K562 (cell line): ENCODE data around the gene ROPN1. TPM values are rescaled to one million over a fixed set of nuclear protein-coding genes. Genes with fewer than 3 reads are reported as not detected.
"Not testable (repeated sequence)": the region's sequence is repeated elsewhere in the genome, so short reads cannot be mapped to it uniquely, and the experiment has no call there.

Source experiments
- ATAC-seq: fragments of 200-7000 bp; cut with Tn5 transposase; 3 replicates; pipeline ENCODE4 v1.9.1; 2020; ENCODE audit warnings: moderate library complexity
- BruUV-seq: library from RNA; stranded (reverse); fragments of 400-500 nt; replicated peaks from 2 replicates; lab custom pipeline; 2021; lab: Mats Ljungman, UMichigan
- CTCF ChIA-PET: fragments of 300-600 bp; formaldehyde crosslinking; extraction: SDS; loops from one replicate; lab custom pipeline; 2021; ENCODE audit warnings: low intra/inter-chr PET ratio; lab: Yijun Ruan, JAX
- POLR2A ChIA-PET: fragments of 300-600, 350-650 bp; sonication (Branson Sonifier 250); formaldehyde crosslinking; extraction: SDS; loops from one replicate; lab custom pipeline; 2021; ENCODE audit warnings: antibody characterized with exemption, inconsistent platforms; lab: Yijun Ruan, JAX
- DNase-seq, 4 experiments: peaks; one replicate each; pipeline versions ENCODE4 v3.0.0 to v3.0.0-alpha.2; 2011 to 2018; ENCODE audit warnings: low spot score in 3 of 4, mixed read lengths in 3 of 4; ENCODE audit errors: extremely low read depth in 1 of 4
- FAIRE-seq: peaks from 2 replicates; lab custom pipeline; 2011; peaks lifted over from hg19 to GRCh38; lab: Jason Lieb, UNC
- H2AFZ ChIP-seq: 2 replicates; pipeline ENCODE4 v1.6.0; 2011; ENCODE audit warnings: low read depth, low read length, control low read depth, inconsistent platforms
- H3K27ac ChIP-seq: fragments of 200-600 bp; 3 replicates; pipeline ENCODE4 v1.8.0; 2011; ENCODE audit warnings: low read depth, mild to moderate bottlenecking, control low read depth, inconsistent platforms, low read length, moderate library complexity, mixed read lengths; ENCODE audit errors: extremely low read depth
- H3K27me3 ChIP-seq, 2 experiments: fragments of 300-600 bp in 1 of 2; 2 replicates in 1 of 2; 3 replicates in 1 of 2; pipeline versions ENCODE4 v1.6.0 to v1.8.0; 2011; ENCODE audit warnings: inconsistent platforms in 2 of 2, low read length in 2 of 2, mild to moderate bottlenecking in 1 of 2, mixed read lengths in 1 of 2, moderate library complexity in 1 of 2; ENCODE audit not compliant: control insufficient read depth in 2 of 2, insufficient read depth in 2 of 2
- H3K36me3 ChIP-seq: fragments of 300-600 bp; 3 replicates; pipeline ENCODE4 v1.8.0; 2011; ENCODE audit warnings: mild to moderate bottlenecking, low read length, inconsistent platforms; ENCODE audit not compliant: control insufficient read depth, insufficient read depth
- H3K4me1 ChIP-seq, 2 experiments: fragments of 200-600 bp in 1 of 2; replicated peaks in 1 of 2; 2 replicates in 1 of 2; 3 replicates in 1 of 2; pipeline versions ENCODE4 v1.5.1 to v1.8.0; 2011; ENCODE audit warnings: inconsistent platforms in 2 of 2, low read length in 2 of 2, mild to moderate bottlenecking in 1 of 2, mixed read lengths in 1 of 2, moderate library complexity in 1 of 2; ENCODE audit not compliant: control insufficient read depth in 2 of 2, insufficient read depth in 2 of 2
- H3K4me2 ChIP-seq: 2 replicates; pipeline ENCODE4 v1.6.1; 2011; ENCODE audit warnings: low read length, control low read depth, inconsistent platforms, mixed read lengths; ENCODE audit not compliant: insufficient read depth
- H3K4me3 ChIP-seq: fragments of 200-600 bp; sonication (generic), shearing (Covaris generic); 2 replicates; pipeline ENCODE4 v1.5.1; 2016; ENCODE audit warnings: control low read depth, inconsistent platforms
- H3K79me2 ChIP-seq: fragments of 200-600 bp; 3 replicates; pipeline ENCODE4 v1.8.0; 2011; ENCODE audit warnings: low read length, inconsistent platforms; ENCODE audit not compliant: control insufficient read depth, insufficient read depth
- H3K9ac ChIP-seq, 2 experiments: 2 replicates each; pipeline versions ENCODE4 v1.6.0 to v1.6.1; 2011; ENCODE audit warnings: low read depth in 2 of 2, low read length in 2 of 2, control low read depth in 1 of 2, inconsistent platforms in 1 of 2, mild to moderate bottlenecking in 1 of 2, mixed read lengths in 1 of 2; ENCODE audit not compliant: insufficient read depth in 1 of 2
- H3K9me1 ChIP-seq: one replicate; pipeline ENCODE4 v1.6.0; 2011; ENCODE audit warnings: inconsistent platforms, mild to moderate bottlenecking, low read length, moderate library complexity; ENCODE audit not compliant: control insufficient read depth, insufficient read depth
- H3K9me3 ChIP-seq: replicated peaks from 2 replicates; pipeline ENCODE4 v1.5.1; 2011; ENCODE audit warnings: low read depth, low read length, inconsistent platforms; ENCODE audit not compliant: control insufficient read depth, insufficient read depth
- H4K20me1 ChIP-seq: replicated peaks from 2 replicates; pipeline ENCODE4 v1.6.1; 2011; ENCODE audit warnings: low read length, inconsistent platforms, mixed read lengths; ENCODE audit not compliant: control insufficient read depth, insufficient read depth
- ZBTB11 ChIP-seq, 3 experiments: fragments of 200-800 bp in 1 of 3; fragments of 250-450 bp in 1 of 3; fragments of 450-650 bp in 1 of 3; sonication (Bioruptor Pico) in 1 of 3; sonication (Bioruptor generic) in 1 of 3; formaldehyde crosslinking in 1 of 3; IDR thresholded peaks; 2 replicates each; pipeline versions ENCODE4 v1.6.1 to v1.8.0; 2016 to 2022; ENCODE audit warnings: mild to moderate bottlenecking in 2 of 3, missing genetic modification characterization in 2 of 3, missing compliant biosample characterization in 1 of 3, moderate library complexity in 1 of 3
- WGBS: fragments of 100-300 bp; shearing (Covaris generic); methylation state at CpG from one replicate; pipeline ENCODE4 v1.1.6; 2016; ENCODE audit warnings: low coverage, mixed read lengths; ENCODE audit not compliant: insufficient coverage; ENCODE audit errors: missing lambda C conversion rate; 5-methylcytosine and 5-hydroxymethylcytosine counted together
- in situ Hi-C: fragments of 300-500 bp; cut with MboI; formaldehyde crosslinking; loops from 4 replicates; pipeline ENCODE4 v1.15.0; 2018; ENCODE audit warnings: inconsistent platforms, mixed read lengths
- intact Hi-C: fragments of 100-400 bp; cut with micrococcal nuclease; formaldehyde crosslinking; loops from 2 replicates; pipeline ENCODE4 v1.14.2; 2022
- polyA plus RNA-seq, 8 experiments: library from polyadenylated mRNA; depleted of rRNA in 4 of 8; stranded (reverse) in 5 of 8; unstranded in 3 of 8; fragments of >200 nt; fragmentation: Nextera tagmentation in 2 of 8; fragmentation: Illumina TruSeq in 1 of 8; extraction: Ambion mirVana in 2 of 8; extraction: Trizol in 1 of 8; gene quantifications; 2 replicates each; pipeline versions ENCODE4 v1.2.1 to v1.2.3, GENCODE V29; 2011 to 2014; ENCODE audit warnings: inconsistent platforms in 1 of 8, missing spikeins in 1 of 8
- total RNA-seq, 7 experiments: library from RNA; depleted of rRNA in 6 of 7; stranded (reverse); fragments of >200 nt in 6 of 7; fragmentation: Illumina TruSeq in 2 of 7; extraction: Trizol in 2 of 7; gene quantifications; 2 replicates each; pipeline versions ENCODE4 v1.2.1 to v1.2.3, GENCODE V29; 2011 to 2021; ENCODE audit warnings: low replicate concordance in 1 of 7

Gene ROPN1
- total and polyA plus RNA-seq, 9 of the 15 experiments (the other 6 are each of a cell fraction or from before 2014, with no cell fraction given): not detected

GRCh38 chr3:124007186-124007585 lies 15.3 kb upstream of the ROPN1 start (continued):
- TF ChIP-seq ZBTB11 (CRISPR knock-in tag; IDR thresholded peaks at IDR 0.05): no peak

DNA sequence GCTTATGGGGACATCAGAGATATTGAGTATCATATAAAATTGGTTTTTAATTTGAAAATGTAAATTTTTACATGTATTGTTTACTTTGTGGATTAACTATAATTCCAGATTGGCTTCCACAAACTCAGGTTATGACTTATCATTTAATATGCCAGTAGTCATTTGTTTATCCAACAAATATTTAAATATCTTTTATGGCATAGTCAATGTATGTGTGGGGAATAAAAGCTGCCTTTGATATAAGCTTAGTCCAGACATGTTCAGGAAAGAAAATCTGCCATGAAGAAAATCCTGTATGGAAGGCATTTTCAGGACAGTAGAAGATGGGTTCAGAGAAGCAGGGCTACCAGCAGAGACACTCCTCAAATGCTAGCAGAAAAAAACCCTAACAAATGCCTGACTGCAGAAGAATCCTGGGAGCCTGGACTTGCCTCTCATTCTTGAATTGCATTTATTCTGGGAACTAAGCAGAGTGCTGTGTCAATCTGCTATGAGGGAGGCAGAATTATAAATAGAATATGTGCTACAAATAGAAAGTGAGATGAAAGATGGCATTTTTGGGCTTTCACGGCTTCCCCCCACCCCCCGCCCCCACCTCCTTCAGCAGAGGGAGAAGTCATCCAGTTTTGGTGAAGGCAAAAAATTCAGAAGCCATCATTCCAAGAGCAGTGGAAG lies 10.6 kb upstream of the ROPN1 start:
- H3K4me2 ChIP-seq, H3K4me3 ChIP-seq, ATAC-seq, H3K9me3 ChIP-seq, H3K36me3 ChIP-seq, in situ Hi-C loops, H3K27me3 ChIP-seq, H4K20me1 ChIP-seq, H3K27ac ChIP-seq, H2AFZ ChIP-seq, FAIRE-seq, H3K9ac ChIP-seq, CTCF ChIA-PET, H3K79me2 ChIP-seq, DNase-seq, POLR2A ChIA-PET, H3K9me1 ChIP-seq, BruUV-seq, H3K4me1 ChIP-seq, intact Hi-C loops: not testable (repeated sequence)
- WGBS: no CpG with 5 or more reads among the region's 2 CpGs

- WGBS: 0% methylated on average over 5 of the region's 6 CpGs
- H3K4me2 ChIP-seq, H3K79me2 ChIP-seq, H3K4me1 ChIP-seq, BruUV-seq, ATAC-seq, intact Hi-C loops, CTCF ChIA-PET, H3K4me3 ChIP-seq, DNase-seq, H3K9ac ChIP-seq, in situ Hi-C loops, H3K36me3 ChIP-seq, H3K9me3 ChIP-seq, H3K27me3 ChIP-seq, H3K27ac ChIP-seq, H3K9me1 ChIP-seq, H2AFZ ChIP-seq, H4K20me1 ChIP-seq: not testable (repeated sequence)
- peak; percentile 6 for FAIRE-seq
- POLR2A ChIA-PET: interaction anchor here (0.7 kb wide), 1 partner anchor 41 kb away, joined by 3 read pairs; the partner anchor contains the start of gene CCDC14
These were observed 9.4 kb upstream of the ROPN1 start for GRCh38 chr3:124001366-124001765.
